Lower leg skin (tissue), 3 donors: ENCODE measurements around the gene UBASH3A.

ENCODE experiments used
- CTCF ChIP-seq, 3 donors: fragments of 450-650 bp; IDR thresholded peaks; one replicate each; pipeline ENCODE4 v1.5.1; 2016; ENCODE audit warnings: antibody characterized with exemption in 3 of 3, mild to moderate bottlenecking in 3 of 3, moderate library complexity in 2 of 3
- POLR2A ChIP-seq, 2 donors: fragments of 450-650 bp; IDR thresholded peaks; one replicate each; pipeline ENCODE4 v1.6.1; 2016 to 2017; ENCODE audit warnings: antibody characterized with exemption in 2 of 2, mild to moderate bottlenecking in 1 of 2, moderate library complexity in 1 of 2

- TF ChIP-seq CTCF (IDR thresholded peaks at IDR 0.05) = no peak
- TF ChIP-seq POLR2A (IDR thresholded peaks at IDR 0.05) = no peak
Measured at GRCh38 chr21:42393443-42393950, 10.2 kb upstream of the UBASH3A start.
